Neutrophil (primary cell): ENCODE data around the gene C1QTNF1.

Experiments
- H3K27ac ChIP-seq: fragments of 200-600 bp; sonication (generic); 2 replicates; pipeline ENCODE4 v1.5.1; 2016; ENCODE audit warnings: mild to moderate bottlenecking, moderate library complexity
- H3K27me3 ChIP-seq: fragments of 200-600 bp; sonication (generic); 2 replicates; pipeline ENCODE4 v1.6.0; 2016; ENCODE audit warnings: mild to moderate bottlenecking
- H3K36me3 ChIP-seq: fragments of 200-600 bp; sonication (generic); 2 replicates; pipeline ENCODE4 v1.5.1; 2017
- H3K4me1 ChIP-seq, 2 experiments: fragments of 200-600 bp in 1 of 2; sonication (generic) in 1 of 2; 1 replicate in 1 of 2; 2 replicates in 1 of 2; pipeline versions ENCODE4 v1.5.1 to v1.6.1; 2013 to 2016; ENCODE audit warnings: low read depth in 1 of 2, low read length in 1 of 2, mild to moderate bottlenecking in 1 of 2, moderate library complexity in 1 of 2; ENCODE audit not compliant: control insufficient read depth in 1 of 2, insufficient read depth in 1 of 2
- H3K4me3 ChIP-seq, 2 experiments: fragments of 200-600 bp in 1 of 2; sonication (generic) in 1 of 2; 1 replicate in 1 of 2; 2 replicates in 1 of 2; pipeline ENCODE4 v1.5.1; 2013 to 2016; ENCODE audit warnings: low read depth in 1 of 2, low read length in 1 of 2, mild to moderate bottlenecking in 1 of 2, moderate library complexity in 1 of 2
- H3K9me3 ChIP-seq: fragments of 200-600 bp; sonication (generic); 2 replicates; pipeline ENCODE4 v1.5.1; 2016
- CTCF ChIP-seq: fragments of 200-600 bp; sonication (generic); IDR thresholded peaks from 2 replicates; pipeline ENCODE4 v1.5.1; 2016; ENCODE audit warnings: antibody characterized with exemption

The C1QTNF1 gene

GRCh38 chr17:79023180-79023705 lies 726 bp upstream of the C1QTNF1 start:
- H3K27me3 ChIP-seq: peaks cover 87% of the 10 kb centered on the region
- no peak for TF ChIP-seq CTCF

GRCh38 chr17:79024901-79025737 lies 1.1 kb downstream of the C1QTNF1 start:
- Histone ChIP-seq H3K36me3 (no peaks in the 10 kb centered on the region), H3K9me3 (no peaks in the 10 kb centered on the region), H3K27ac (no peak overlapping the region), H3K4me3 (no peak overlapping the region), H3K4me1 (peaks cover 0 to 9% of the 10 kb centered on the region in 2 experiments), H3K27me3 (peaks cover 100% of the 10 kb centered on the region)
- no peak for TF ChIP-seq CTCF

More at GRCh38 chr17:79023180-79023705, 726 bp upstream of the C1QTNF1 start:
- no peak overlapping the region for H3K4me3 ChIP-seq
- no peak overlapping the region for H3K27ac ChIP-seq
- peaks cover 0 to 9% of the 10 kb centered on the region in 2 experiments for H3K4me1 ChIP-seq
- H3K36me3 ChIP-seq: no peaks in the 10 kb centered on the region
- H3K9me3 ChIP-seq: no peaks in the 10 kb centered on the region

- Histone ChIP-seq H3K4me1 (peaks cover 0 to 9% of the 10 kb centered on the region in 2 experiments), H3K27ac (no peak overlapping the region), H3K4me3 (no peak overlapping the region), H3K27me3 (peaks cover 97% of the 10 kb centered on the region), H3K9me3 (no peaks in the 10 kb centered on the region), H3K36me3 (no peaks in the 10 kb centered on the region)
- no peak for TF ChIP-seq CTCF
These were observed 2.7 kb downstream of the C1QTNF1 start for GRCh38 chr17:79026376-79027273.

- H3K36me3 ChIP-seq: no peaks in the 10 kb centered on the region
- no peak overlapping the region for H3K27ac ChIP-seq
- no peak for TF ChIP-seq CTCF
- peaks cover 0 to 9% of the 10 kb centered on the region in 2 experiments for H3K4me1 ChIP-seq
- no peaks in the 10 kb centered on the region for H3K9me3 ChIP-seq
- H3K4me3 ChIP-seq: no peak overlapping the region
- peaks cover 97% of the 10 kb centered on the region for H3K27me3 ChIP-seq
These were observed 3.4 kb downstream of the C1QTNF1 start for GRCh38 chr17:79027274-79027924.

- H3K9me3 ChIP-seq: no peaks in the 10 kb centered on the region
- H3K4me1 ChIP-seq: peaks cover 0 to 9% of the 10 kb centered on the region in 2 experiments
- H3K36me3 ChIP-seq: no peaks in the 10 kb centered on the region
- peaks cover 92% of the 10 kb centered on the region for H3K27me3 ChIP-seq
- H3K27ac ChIP-seq: no peak overlapping the region
- H3K4me3 ChIP-seq: no peak overlapping the region
- no peak for TF ChIP-seq CTCF
These were observed 4.0 kb downstream of the C1QTNF1 start for GRCh38 chr17:79027925-79028491.
